ENCODE data around the gene XPO5. TPM values are rescaled to one million over a fixed set of nuclear protein-coding genes. Genes with fewer than 3 reads are reported as not detected.
A peak's percentile ranks its signal among the peaks of the same experiment; 100 is the strongest.

The XPO5 gene
- total RNA-seq, 1 donor from 2014 or later: 20.3 TPM

DNA sequence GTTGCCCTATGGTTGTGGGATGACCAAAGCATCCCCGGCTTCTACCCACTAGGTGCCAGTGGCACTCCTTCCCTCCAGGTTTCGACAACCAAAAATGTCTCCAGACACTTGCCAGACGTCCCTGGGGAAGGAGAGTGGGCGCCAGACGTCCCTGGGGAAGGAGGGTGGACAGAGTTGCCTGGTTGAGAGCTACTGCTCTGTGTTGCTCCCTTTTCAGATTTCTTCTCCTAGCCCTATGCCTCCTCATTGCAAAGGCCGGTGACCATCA lies 78.8 kb downstream of the XPO5 start:
- no peaks in the 10 kb centered on the region for H3K27me3 ChIP-seq (ENCODE audit: low read depth)
- DNase-seq: no peak
- H3K36me3 ChIP-seq: peaks cover 41% of the 10 kb centered on the region
- no peak for TF ChIP-seq CTCF (IDR thresholded peaks at IDR 0.05; ENCODE audit: borderline replicate concordance)
- H3K27ac ChIP-seq (replicated peaks): no peak overlapping the region
- peaks cover 1% of the 10 kb centered on the region for H3K4me1 ChIP-seq
- no peaks in the 10 kb centered on the region for H3K9me3 ChIP-seq (replicated peaks)
- H3K4me3 ChIP-seq: no peak overlapping the region
- intact Hi-C loops (cut with micrococcal nuclease): loop anchor here (10.0 kb wide), 1 partner anchor 112 kb away; no protein-coding TSS in a partner anchor

GRCh38 chr6:43496370-43497128 lies 79.3 kb downstream of the XPO5 start:
- Histone ChIP-seq H3K27me3 (ENCODE audit: low read depth) (no peaks in the 10 kb centered on the region), H3K27ac (replicated peaks) (no peak overlapping the region), H3K4me1 (no peaks in the 10 kb centered on the region), H3K4me3 (no peak overlapping the region), H3K9me3 (replicated peaks) (no peaks in the 10 kb centered on the region), H3K36me3 (peaks cover 40% of the 10 kb centered on the region)
- TF ChIP-seq CTCF (IDR thresholded peaks at IDR 0.05; ENCODE audit: borderline replicate concordance): peak; percentile 71
- DNase-seq: no peak
- intact Hi-C loops (cut with micrococcal nuclease): loop anchor here (10.0 kb wide), 1 partner anchor 112 kb away; no protein-coding TSS in a partner anchor

GRCh38 chr6:43495409-43495941 lies 80.4 kb downstream of the XPO5 start:
- no peak overlapping the region for H3K4me3 ChIP-seq
- no peak overlapping the region for H3K27ac ChIP-seq (replicated peaks)
- no peak for DNase-seq
- no peaks in the 10 kb centered on the region for H3K27me3 ChIP-seq (ENCODE audit: low read depth)
- TF ChIP-seq CTCF (IDR thresholded peaks at IDR 0.05; ENCODE audit: borderline replicate concordance): peak; percentile 39
- H3K4me1 ChIP-seq: no peaks in the 10 kb centered on the region
- peaks cover 30% of the 10 kb centered on the region for H3K36me3 ChIP-seq
- no peaks in the 10 kb centered on the region for H3K9me3 ChIP-seq (replicated peaks)
- intact Hi-C loops (cut with micrococcal nuclease): loop anchor here (10.0 kb wide), 1 partner anchor 111 kb away; no protein-coding TSS in a partner anchor

- Histone ChIP-seq H3K9me3 (replicated peaks) (no peaks in the 10 kb centered on the region), H3K4me1 (no peaks in the 10 kb centered on the region), H3K27ac (replicated peaks) (no peak overlapping the region), H3K36me3 (peaks cover 23% of the 10 kb centered on the region), H3K4me3 (no peak overlapping the region), H3K27me3 (ENCODE audit: low read depth) (no peaks in the 10 kb centered on the region)
- no peak for DNase-seq
- no peak for TF ChIP-seq CTCF (IDR thresholded peaks at IDR 0.05; ENCODE audit: borderline replicate concordance)
- intact Hi-C loops (cut with micrococcal nuclease): loop anchor here (5.0 to 10.0 kb wide), 2 partner anchors 42 to 110 kb away; no protein-coding TSS in a partner anchor
Observed at GRCh38 chr6:43494766-43495165, 81.1 kb downstream of the XPO5 start.

GRCh38 chr6:43494321-43494720 lies 81.5 kb downstream of the XPO5 start:
- H3K4me1 ChIP-seq: no peaks in the 10 kb centered on the region
- TF ChIP-seq CTCF (IDR thresholded peaks at IDR 0.05; ENCODE audit: borderline replicate concordance): no peak
- no peak overlapping the region for H3K4me3 ChIP-seq
- DNase-seq: no peak
- H3K27ac ChIP-seq (replicated peaks): peak overlapping the region; percentile 84
- intact Hi-C loops (cut with micrococcal nuclease): loop anchor here (5.0 to 10.0 kb wide), 2 partner anchors 42 to 110 kb away; no protein-coding TSS in a partner anchor
- no peaks in the 10 kb centered on the region for H3K27me3 ChIP-seq (ENCODE audit: low read depth)
- peaks cover 18% of the 10 kb centered on the region for H3K36me3 ChIP-seq
- no peaks in the 10 kb centered on the region for H3K9me3 ChIP-seq (replicated peaks)

Data from left ventricle myocardium inferior (tissue), 1 donor.